ENCODE measurements around the gene THEMIS.
"Not testable (repeated sequence)": the region's sequence is repeated elsewhere in the genome, so short reads cannot be mapped to it uniquely, and the experiment has no call there.

Gene THEMIS

GRCh38 chr6:127706216-127706615 is 194.6 kb downstream of the THEMIS start:
- DNase-seq, result no peak

- no peak for DNase-seq
Observed at GRCh38 chr6:127695108-127695507, 205.8 kb downstream of the THEMIS start.

GRCh38 chr6:127691146-127691545 is 209.7 kb downstream of the THEMIS start:
- DNase-seq, result no peak

GRCh38 chr6:127690588-127690987 is 210.3 kb downstream of the THEMIS start:
- DNase-seq, result no peak

- peak in 1 of 2 experiments; percentile 28 for DNase-seq
Observed at GRCh38 chr6:127690092-127690491, 210.8 kb downstream of the THEMIS start.

GRCh38 chr6:127687490-127687889 is 213.4 kb downstream of the THEMIS start:
- not testable (repeated sequence) for DNase-seq

- no peak for DNase-seq
Observed at GRCh38 chr6:127686084-127686483, 214.8 kb downstream of the THEMIS start.

- no peak for DNase-seq
Observed at GRCh38 chr6:127684501-127684900, 216.4 kb downstream of the THEMIS start.

Data from NCI-H526 (cell line).